GM12878 (cell line): ENCODE results near the gene MEOX1.

Experiments used
- KDM1A ChIP-seq: fragments of 200-600 bp; sonication (generic); IDR thresholded peaks from 2 replicates; pipeline ENCODE4 v1.6.1; 2016; ENCODE audit warnings: borderline replicate concordance
- NFYB ChIP-seq: IDR thresholded peaks from 2 replicates; pipeline ENCODE4 v1.6.1; 2011; ENCODE audit warnings: low read depth, mild to moderate bottlenecking, low read length, improper control_type of control experiment, moderate library complexity; ENCODE audit not compliant: insufficient read depth
- RAD51 ChIP-seq: fragments of 450-650 bp; IDR thresholded peaks from 2 replicates; pipeline ENCODE4 v1.6.1; 2016; ENCODE audit warnings: moderate library complexity, mild to moderate bottlenecking, inconsistent platforms
- ZNF24 ChIP-seq: fragments of 450-650 bp; IDR thresholded peaks from 2 replicates; pipeline ENCODE4 v1.6.1; 2017; ENCODE audit warnings: antibody characterized with exemption, mild to moderate bottlenecking
- ZNF274 ChIP-seq: IDR thresholded peaks from one replicate; pipeline ENCODE4 v1.8.0; 2011; ENCODE audit not compliant: insufficient read length, insufficient read depth
- TF ChIP-seq, protein P1 (sequence below), 3 experiments: IDR thresholded peaks in 2 of 3; conservative IDR thresholded peaks in 1 of 3; 2 replicates each; pipeline ENCODE4 v1.5.1; 2011; ENCODE audit warnings: low read depth in 3 of 3, low read length in 3 of 3, mild to moderate bottlenecking in 3 of 3, control low read depth in 2 of 3, moderate library complexity in 2 of 3, inconsistent platforms in 1 of 3, mixed read lengths in 1 of 3; ENCODE audit not compliant: control insufficient read depth in 2 of 3, insufficient read depth in 1 of 3; ENCODE audit errors: extremely low read depth in 1 of 3
- TF ChIP-seq, protein P2 (sequence below): IDR thresholded peaks from 2 replicates; pipeline ENCODE4 v1.6.1; 2012; ENCODE audit warnings: low read depth, low read length, improper control_type of control experiment

DNA sequence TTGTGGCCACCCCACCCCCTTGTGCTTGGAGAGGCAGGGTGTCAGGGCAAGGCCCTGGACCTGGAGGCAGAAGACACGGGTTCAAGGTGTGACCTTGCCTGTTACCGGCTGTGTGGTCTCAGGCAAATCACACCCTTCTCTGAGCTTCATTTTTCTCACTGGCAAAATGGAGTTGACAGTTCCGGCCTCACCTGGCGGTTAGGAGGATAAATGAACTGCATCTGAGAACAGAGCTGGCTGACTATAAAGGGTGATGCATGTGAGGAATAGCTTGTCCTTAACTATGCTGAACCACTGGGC, 4.2 kb upstream of the MEOX1 start:
- no peak for TF ChIP-seq ZNF24
- TF ChIP-seq, protein P1, sequence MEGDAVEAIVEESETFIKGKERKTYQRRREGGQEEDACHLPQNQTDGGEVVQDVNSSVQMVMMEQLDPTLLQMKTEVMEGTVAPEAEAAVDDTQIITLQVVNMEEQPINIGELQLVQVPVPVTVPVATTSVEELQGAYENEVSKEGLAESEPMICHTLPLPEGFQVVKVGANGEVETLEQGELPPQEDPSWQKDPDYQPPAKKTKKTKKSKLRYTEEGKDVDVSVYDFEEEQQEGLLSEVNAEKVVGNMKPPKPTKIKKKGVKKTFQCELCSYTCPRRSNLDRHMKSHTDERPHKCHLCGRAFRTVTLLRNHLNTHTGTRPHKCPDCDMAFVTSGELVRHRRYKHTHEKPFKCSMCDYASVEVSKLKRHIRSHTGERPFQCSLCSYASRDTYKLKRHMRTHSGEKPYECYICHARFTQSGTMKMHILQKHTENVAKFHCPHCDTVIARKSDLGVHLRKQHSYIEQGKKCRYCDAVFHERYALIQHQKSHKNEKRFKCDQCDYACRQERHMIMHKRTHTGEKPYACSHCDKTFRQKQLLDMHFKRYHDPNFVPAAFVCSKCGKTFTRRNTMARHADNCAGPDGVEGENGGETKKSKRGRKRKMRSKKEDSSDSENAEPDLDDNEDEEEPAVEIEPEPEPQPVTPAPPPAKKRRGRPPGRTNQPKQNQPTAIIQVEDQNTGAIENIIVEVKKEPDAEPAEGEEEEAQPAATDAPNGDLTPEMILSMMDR (IDR thresholded peaks at IDR 0.05 in 2 of 3, conservative IDR thresholded peaks at IDR 0.05 in 1 of 3; ENCODE audit: control insufficient read depth in 2 of 3, extremely low read depth in 1 of 3, insufficient read depth in 1 of 3, low read depth in 3 of 3, low read length in 3 of 3), result no peak
- TF ChIP-seq, protein P2, sequence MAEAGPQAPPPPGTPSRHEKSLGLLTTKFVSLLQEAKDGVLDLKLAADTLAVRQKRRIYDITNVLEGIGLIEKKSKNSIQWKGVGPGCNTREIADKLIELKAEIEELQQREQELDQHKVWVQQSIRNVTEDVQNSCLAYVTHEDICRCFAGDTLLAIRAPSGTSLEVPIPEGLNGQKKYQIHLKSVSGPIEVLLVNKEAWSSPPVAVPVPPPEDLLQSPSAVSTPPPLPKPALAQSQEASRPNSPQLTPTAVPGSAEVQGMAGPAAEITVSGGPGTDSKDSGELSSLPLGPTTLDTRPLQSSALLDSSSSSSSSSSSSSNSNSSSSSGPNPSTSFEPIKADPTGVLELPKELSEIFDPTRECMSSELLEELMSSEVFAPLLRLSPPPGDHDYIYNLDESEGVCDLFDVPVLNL, result no peak
- no peak for TF ChIP-seq KDM1A
- TF ChIP-seq RAD51, result no peak
- TF ChIP-seq NFYB, result no peak
- TF ChIP-seq ZNF274, result no peak
